SK-N-MC (cell line): ENCODE results near the gene ADARB2.

ENCODE experiments used
- EZH2 ChIP-seq: fragments of 200-600 bp; sonication (generic); IDR thresholded peaks from one replicate; pipeline ENCODE4 v1.6.1; 2017; ENCODE audit warnings: antibody characterized with exemption
- POLR2AphosphoS5 ChIP-seq: IDR thresholded peaks from 2 replicates; pipeline ENCODE4 v1.6.1; 2012; ENCODE audit warnings: mild to moderate bottlenecking, low read depth, low read length, borderline replicate concordance

DNA sequence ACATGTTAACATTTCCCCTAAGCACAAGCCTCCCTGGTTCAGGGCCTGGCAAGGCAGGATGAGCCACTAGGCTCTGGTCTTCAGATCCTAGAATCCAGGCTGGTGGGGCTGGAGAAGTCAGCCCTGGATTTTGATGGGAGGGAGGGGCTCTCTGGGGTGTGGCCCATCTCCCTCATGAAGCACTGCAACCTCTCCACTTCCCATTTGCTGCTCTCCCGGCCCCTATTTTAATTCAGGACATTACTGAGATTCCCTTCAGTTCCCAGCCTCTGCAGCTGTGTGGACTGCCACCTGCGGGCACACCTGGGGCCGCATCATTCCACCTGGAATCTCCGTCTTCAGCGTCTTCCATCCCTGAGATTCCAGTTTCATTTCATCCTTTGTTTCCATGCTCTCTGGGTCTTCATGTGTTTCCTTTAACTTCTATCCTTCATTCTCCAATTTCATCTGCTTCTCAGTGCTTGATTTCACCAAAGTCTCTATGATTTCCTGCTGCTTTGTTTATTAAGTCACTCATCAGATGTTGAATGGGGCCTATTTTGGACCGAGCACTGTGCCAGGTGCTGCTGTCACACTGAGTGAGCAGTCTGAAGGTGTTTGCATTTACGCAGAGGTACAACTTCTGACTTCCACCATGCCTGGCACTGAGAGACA, 427.6 kb downstream of the ADARB2 start:
- TF ChIP-seq EZH2 (no peak), POLR2AphosphoS5 (no peak)
